IPS-18c (cell line): ENCODE data around the gene SYS1.

Source experiments
- H3K4me3 ChIP-seq: 2 replicates; pipeline ENCODE4 v1.7.0; 2013; ENCODE audit warnings: low read depth, mild to moderate bottlenecking, low read length, moderate library complexity; ENCODE audit not compliant: insufficient read depth
- H3K9me3 ChIP-seq: one replicate; pipeline ENCODE4 v1.6.1; 2013; ENCODE audit warnings: mild to moderate bottlenecking, low read length, moderate library complexity; ENCODE audit not compliant: control insufficient read depth, insufficient read depth

The SYS1 gene

DNA sequence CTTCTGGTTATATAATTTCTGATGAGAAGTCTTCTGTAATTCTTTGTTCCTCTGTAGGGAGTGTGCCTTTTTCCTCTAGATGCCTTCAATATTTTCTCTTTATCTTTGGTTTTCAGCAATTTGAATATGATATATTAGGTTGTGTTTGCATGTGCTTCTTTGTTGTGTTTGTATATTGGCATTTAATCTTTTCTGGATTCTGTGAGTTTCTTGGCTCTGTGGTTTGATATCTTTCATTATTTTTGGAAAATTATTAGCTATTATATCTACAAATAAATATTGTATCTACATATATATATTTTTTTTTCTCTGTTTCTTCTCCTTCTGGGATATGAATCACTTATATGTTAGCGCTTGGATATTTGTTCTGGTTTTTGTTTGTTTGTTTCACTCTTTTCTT lies 36.1 kb downstream of the SYS1 start:
- peaks cover 9% of the 10 kb centered on the region for H3K9me3 ChIP-seq
- no peak overlapping the region for H3K4me3 ChIP-seq

DNA sequence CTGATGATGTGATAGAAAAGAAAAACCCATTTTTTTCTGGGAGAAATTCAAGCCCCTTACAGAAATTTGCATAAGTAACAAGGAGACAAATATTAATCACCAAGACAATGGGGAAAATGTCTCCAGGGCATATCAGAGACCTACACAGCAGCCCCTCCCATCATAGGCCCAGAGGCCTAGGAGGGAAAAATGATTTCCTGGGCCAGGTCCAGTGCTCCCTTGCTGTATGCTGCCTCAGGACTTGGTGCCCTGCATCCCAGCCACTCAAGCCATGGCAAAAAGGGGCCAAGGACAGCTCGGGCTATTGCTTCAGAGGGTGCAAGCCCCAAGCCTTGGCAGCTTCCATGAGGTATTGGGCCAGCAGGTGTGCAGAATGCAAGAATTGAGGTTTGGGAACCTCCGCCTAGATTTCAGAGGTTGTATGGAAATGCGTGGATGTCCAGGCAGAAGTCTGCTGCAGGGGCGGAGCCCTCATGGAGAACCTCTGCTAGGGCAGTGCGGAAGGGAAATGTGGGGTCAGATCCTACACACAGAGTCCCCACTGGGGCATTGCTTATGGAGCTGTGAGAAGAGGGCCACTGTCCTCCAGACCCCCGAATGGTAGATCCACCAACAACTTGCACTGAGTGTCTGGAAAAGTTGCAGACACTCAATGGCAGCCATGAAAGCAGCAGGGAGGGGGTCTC lies 37.5 kb downstream of the SYS1 start:
- H3K9me3 ChIP-seq, result peaks cover 9% of the 10 kb centered on the region
- no peak overlapping the region for H3K4me3 ChIP-seq

DNA sequence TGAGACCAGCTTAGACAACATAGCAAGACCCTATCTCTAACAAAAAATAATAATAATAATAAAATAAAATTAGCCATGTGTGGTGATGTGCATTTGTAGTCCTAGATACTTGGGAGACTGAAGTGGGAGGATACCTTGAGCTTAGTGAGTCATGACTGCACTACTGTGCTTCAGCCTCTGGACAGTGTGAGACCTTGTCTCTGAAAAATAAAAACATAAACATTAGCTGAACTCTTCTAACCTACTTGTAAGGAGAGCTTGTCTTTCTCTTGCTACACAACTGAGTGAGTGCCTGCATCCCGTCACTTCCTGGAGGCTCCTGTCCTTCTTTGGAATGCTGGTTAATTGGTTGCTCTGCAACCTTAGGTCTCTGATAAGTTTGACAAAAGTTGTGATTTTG lies 40.0 kb downstream of the SYS1 start:
- peaks cover 14% of the 10 kb centered on the region for H3K9me3 ChIP-seq

DNA sequence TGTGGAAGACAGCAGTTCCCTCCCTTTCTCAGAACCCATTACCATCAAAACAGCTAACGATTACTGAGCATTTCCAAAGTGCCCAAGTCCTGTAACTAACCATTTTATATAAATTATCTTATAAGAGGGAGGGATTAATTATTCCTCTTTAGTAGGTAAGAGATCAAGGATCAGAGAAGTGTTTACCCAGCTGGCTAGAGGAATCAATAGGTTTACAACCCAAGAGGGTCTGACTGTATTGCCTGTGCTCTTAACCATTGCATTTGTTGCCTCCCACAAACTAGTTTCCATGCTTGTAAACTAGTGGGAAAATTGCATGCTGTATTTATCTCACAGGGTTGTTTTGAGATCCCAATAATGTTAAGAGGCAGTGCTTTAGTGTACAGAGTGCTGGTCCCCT lies 41.5 kb downstream of the SYS1 start:
- H3K9me3 ChIP-seq, result peaks cover 14% of the 10 kb centered on the region
- no peak overlapping the region for H3K4me3 ChIP-seq

More for the DNA sequence above, 40.0 kb downstream of the SYS1 start:
- no peak overlapping the region for H3K4me3 ChIP-seq

DNA sequence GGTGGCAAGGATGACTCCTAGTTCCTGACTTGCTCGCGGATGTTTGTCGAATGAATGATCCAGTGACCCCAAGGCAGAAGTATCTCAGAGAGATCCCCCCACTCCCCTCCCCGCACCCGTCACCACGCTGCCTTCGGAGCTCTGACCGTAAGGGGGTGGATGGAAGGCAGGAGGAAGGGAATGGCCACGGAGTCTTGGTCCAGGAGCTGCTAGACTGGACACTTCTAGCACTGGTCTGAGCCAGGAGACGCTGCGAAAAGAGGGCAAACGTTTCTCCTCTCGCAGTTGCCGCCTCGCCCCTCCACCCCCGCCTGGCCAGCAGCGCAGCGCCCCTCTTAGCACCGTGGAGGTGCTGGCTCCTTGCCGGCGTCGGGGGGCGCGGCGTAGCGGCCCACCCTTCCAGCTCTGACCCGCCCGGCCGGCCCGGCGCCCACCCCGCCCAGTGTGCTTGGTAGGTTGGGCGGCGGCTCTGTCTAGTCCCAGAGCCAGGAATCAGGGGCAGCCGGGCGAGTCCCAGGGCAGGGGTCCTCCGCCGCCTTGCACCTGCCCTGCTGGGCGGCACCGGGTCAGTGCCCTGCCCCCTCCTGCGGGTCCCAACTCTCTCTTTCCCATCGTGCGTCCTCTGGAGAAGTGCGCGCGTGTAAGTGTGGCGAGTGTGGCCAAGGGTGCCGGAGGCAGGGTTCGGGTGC lies 42.8 kb downstream of the SYS1 start:
- peaks cover 6% of the 10 kb centered on the region for H3K9me3 ChIP-seq
- H3K4me3 ChIP-seq, result peak overlapping the region; percentile 84

GRCh38 chr20:45406260-45407066 lies 43.5 kb downstream of the SYS1 start:
- Histone ChIP-seq H3K9me3 (peaks cover 4% of the 10 kb centered on the region), H3K4me3 (peak overlapping the region; percentile 84)

GRCh38 chr20:45407067-45407745 lies 44.2 kb downstream of the SYS1 start:
- Histone ChIP-seq H3K4me3 (peak overlapping the region; percentile 84), H3K9me3 (peaks cover 4% of the 10 kb centered on the region)

GRCh38 chr20:45407783-45408645 lies 45.1 kb downstream of the SYS1 start, which contains the start of gene DBNDD2:
Gene DBNDD2, plus strand, starts transcription at chr20:45408289. Its CDS starts 179 bp downstream, at chr20:45408468.
- Histone ChIP-seq H3K4me3 (peak within 1 kb of the TSS; percentile 84), H3K9me3 (peaks cover 4% of the 10 kb centered on the region)

DNA sequence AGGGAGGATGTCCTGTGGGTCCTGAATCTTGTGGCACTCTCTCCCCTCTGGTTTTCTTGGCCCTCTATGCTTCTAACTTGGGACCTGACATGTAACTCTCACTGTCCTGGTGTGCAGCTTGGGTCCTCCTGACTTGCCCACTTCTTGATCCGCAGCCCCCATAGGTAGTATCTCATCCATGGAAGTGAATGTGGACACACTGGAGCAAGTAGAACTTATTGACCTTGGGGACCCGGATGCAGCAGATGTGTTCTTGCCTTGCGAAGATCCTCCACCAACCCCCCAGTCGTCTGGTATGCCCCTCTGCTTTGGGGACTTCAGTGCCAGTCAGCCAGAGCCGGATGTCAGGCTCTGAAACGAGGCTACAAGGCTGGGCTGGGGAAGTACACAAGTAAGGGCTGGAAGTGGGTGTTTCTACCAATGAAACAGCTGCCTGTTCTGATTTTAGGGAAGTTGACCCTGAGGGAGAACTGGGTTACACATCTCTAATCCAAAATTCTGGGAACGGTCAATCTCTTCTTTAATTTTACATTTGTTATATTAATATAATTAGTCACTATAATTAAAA lies 45.8 kb downstream of the SYS1 start:
- peaks cover 4% of the 10 kb centered on the region for H3K9me3 ChIP-seq
- no peak overlapping the region for H3K4me3 ChIP-seq

- Histone ChIP-seq H3K4me3 (no peak overlapping the region), H3K9me3 (peaks cover 4% of the 10 kb centered on the region)
These were observed 46.7 kb downstream of the SYS1 start for GRCh38 chr20:45409521-45410272.

DNA sequence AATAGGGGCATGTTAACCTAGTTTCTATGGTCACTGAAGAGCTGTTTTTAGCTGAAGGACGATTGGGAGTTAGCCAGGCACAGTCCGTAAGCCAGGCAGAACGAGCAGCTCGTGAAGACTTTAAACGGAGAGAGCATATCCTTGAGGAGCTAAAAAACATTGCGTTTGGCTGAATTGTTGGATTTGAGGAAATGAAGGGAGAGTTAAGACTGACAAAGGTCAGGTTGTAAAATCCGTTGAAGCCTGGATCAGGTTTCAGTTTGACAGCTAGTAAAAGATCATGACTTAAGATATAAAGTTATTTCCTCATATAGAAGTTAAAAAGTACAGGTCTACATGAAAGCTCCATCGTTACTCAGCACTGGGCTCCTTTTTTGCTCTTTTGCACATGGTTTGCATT lies 47.9 kb downstream of the SYS1 start:
- peaks cover 3% of the 10 kb centered on the region for H3K9me3 ChIP-seq

GRCh38 chr20:45412653-45413052 lies 49.7 kb downstream of the SYS1 start:
- Histone ChIP-seq H3K4me3 (no peak overlapping the region), H3K9me3 (no peaks in the 10 kb centered on the region)

More for the DNA sequence above, 47.9 kb downstream of the SYS1 start:
- no peak overlapping the region for H3K4me3 ChIP-seq

DNA sequence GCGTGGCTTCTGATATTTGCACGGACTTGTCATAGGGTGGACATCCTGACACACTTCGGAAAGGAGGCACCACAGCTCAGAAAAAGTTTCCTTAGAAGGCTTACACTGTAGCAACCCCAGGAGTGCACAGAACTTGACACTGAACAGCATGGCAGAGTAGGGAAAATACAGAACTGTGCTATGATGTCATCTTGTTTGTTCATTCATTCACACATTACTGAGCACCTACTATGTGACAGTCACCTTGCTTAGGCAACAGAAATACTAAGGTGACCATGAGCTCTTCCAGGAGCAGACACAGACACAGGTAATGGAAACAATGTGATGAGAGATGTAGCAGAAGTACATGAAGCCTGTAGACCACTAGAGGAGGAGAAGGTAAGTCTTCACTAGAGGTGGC lies 50.5 kb downstream of the SYS1 start:
- no peak overlapping the region for H3K4me3 ChIP-seq
- H3K9me3 ChIP-seq, result no peaks in the 10 kb centered on the region

DNA sequence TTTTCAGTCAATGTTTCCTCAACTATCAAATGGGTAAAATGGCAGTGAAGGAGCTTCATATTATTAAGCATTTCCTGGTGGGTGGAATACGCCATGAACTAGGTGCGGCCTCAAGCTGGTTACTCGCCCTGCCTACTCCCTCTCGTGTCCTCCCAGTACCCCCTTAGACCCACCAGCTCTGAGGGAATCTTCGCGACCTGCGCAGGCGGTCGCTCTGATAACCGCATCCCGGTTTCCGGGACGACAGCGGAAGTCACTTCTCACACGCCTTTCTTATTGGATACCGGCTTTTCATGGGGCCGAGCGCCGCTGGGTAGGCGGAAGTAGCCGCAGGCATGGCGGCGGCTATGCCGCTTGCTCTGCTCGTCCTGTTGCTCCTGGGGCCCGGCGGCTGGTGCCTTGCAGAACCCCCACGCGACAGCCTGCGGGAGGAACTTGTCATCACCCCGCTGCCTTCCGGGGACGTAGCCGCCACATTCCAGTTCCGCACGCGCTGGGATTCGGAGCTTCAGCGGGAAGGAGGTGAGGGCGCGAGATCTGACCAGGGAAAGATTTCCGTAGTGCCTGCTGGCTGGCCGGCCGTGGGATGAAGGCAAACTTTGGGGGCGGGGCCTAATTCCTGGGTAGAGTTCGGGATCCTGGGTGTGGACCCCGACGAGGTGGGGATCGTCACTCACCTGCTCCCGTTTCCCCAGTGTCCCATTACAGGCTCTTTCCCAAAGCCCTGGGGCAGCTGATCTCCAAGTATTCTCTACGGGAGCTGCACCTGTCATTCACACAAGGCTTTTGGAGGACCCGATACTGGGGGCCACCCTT lies 53.1 kb downstream of the SYS1 start, which contains the start of gene PIGT:
Gene PIGT (plus strand): TSS at position 320 of the 816 bp plus-strand sequence. CDS start 16 bp downstream, at position 336.
- H3K4me3 ChIP-seq, result peak within 1 kb of the TSS; percentile 97
- no peaks in the 10 kb centered on the region for H3K9me3 ChIP-seq

GRCh38 chr20:45416917-45417316 lies 54.0 kb downstream of the SYS1 start:
- Histone ChIP-seq H3K4me3 (peak overlapping the region; percentile 97), H3K9me3 (no peaks in the 10 kb centered on the region)
